ENCODE results near the gene ECT2L. TPM values are rescaled to one million over a fixed set of nuclear protein-coding genes. Genes with fewer than 3 reads are reported as not detected.

The ECT2L gene
- total RNA-seq, 1 donor from 2014 or later, result not detected

DNA sequence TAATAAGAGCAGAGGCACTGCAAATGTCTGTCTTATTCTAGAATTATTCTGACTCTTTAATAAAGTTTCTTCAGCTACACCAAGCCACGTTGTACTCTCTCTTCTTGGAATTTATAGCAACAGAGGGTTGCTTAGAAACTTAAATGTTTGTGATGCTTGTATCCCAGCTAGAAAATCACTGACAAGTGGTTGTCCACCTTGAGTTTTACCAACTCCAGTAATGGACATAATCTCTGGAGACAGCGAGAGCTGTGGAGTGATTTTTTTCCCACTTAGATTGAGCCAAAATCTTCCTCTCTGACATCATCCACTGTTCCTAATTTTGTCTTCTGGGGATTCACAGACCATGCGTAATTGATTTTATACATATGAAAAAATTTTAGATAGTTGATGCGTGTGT, 8.0 kb downstream of the ECT2L start:
- H3K36me3 Mint-ChIP-seq (ENCODE audit: insufficient read depth), result no peaks in the 10 kb centered on the region
- H3K4me3 Mint-ChIP-seq (ENCODE audit: low read depth), result no peak overlapping the region
- peaks cover 3% of the 10 kb centered on the region for H3K27me3 Mint-ChIP-seq
- TF ChIP-seq, protein P1, sequence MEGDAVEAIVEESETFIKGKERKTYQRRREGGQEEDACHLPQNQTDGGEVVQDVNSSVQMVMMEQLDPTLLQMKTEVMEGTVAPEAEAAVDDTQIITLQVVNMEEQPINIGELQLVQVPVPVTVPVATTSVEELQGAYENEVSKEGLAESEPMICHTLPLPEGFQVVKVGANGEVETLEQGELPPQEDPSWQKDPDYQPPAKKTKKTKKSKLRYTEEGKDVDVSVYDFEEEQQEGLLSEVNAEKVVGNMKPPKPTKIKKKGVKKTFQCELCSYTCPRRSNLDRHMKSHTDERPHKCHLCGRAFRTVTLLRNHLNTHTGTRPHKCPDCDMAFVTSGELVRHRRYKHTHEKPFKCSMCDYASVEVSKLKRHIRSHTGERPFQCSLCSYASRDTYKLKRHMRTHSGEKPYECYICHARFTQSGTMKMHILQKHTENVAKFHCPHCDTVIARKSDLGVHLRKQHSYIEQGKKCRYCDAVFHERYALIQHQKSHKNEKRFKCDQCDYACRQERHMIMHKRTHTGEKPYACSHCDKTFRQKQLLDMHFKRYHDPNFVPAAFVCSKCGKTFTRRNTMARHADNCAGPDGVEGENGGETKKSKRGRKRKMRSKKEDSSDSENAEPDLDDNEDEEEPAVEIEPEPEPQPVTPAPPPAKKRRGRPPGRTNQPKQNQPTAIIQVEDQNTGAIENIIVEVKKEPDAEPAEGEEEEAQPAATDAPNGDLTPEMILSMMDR (IDR thresholded peaks at IDR 0.05; ENCODE audit: unreplicated experiment), result no peak
- H3K9me3 Mint-ChIP-seq (ENCODE audit: low read depth), result no peaks in the 10 kb centered on the region
- no peak overlapping the region for H3K27ac Mint-ChIP-seq
- no peak for DNase-seq (ENCODE audit: low spot score, unreplicated experiment)
- no peaks in the 10 kb centered on the region for H3K4me1 Mint-ChIP-seq (ENCODE audit: low read depth)

DNA sequence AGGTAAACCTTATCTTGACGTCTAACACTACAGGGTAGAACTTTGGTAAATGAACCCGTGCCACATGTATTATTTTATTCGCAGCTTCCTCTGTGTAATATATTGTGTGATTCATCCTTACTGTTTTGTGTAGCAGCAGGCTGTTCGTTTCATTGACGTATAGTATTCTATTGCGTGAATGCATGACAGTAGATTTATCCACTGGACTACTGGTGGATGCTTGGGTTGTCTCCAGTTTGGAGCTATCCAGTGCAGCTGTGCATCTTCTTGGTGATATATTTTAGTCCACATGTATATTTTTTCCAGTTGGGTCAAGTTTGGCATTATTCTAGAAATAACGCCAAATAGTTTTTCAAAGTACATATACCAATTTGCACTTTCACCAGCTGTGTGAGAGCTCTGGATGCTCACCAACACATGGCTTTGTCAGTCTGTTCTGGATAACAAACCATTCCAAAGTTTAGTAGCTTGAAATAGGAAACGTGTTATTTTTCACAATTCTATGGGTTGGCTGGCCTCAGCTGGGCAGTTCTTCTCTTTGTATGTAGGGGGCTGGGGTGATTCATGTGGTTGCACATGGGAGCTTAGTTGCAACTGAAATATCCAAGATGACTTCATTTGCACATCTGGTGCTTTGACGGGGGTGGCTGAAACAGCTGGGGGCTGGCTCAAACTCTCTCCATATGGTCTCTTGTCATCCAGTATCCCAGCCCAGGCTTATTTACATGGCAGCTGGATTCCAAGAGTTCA, 9.3 kb downstream of the ECT2L start:
- TF ChIP-seq, protein P1 (IDR thresholded peaks at IDR 0.05; ENCODE audit: unreplicated experiment), result no peak
- H3K27ac Mint-ChIP-seq, result no peak overlapping the region
- peaks cover 3% of the 10 kb centered on the region for H3K27me3 Mint-ChIP-seq
- no peaks in the 10 kb centered on the region for H3K36me3 Mint-ChIP-seq (ENCODE audit: insufficient read depth)
- no peak overlapping the region for H3K4me3 Mint-ChIP-seq (ENCODE audit: low read depth)
- H3K9me3 Mint-ChIP-seq (ENCODE audit: low read depth), result no peaks in the 10 kb centered on the region
- DNase-seq (ENCODE audit: low spot score, unreplicated experiment), result no peak
- H3K4me1 Mint-ChIP-seq (ENCODE audit: low read depth), result no peaks in the 10 kb centered on the region

DNA sequence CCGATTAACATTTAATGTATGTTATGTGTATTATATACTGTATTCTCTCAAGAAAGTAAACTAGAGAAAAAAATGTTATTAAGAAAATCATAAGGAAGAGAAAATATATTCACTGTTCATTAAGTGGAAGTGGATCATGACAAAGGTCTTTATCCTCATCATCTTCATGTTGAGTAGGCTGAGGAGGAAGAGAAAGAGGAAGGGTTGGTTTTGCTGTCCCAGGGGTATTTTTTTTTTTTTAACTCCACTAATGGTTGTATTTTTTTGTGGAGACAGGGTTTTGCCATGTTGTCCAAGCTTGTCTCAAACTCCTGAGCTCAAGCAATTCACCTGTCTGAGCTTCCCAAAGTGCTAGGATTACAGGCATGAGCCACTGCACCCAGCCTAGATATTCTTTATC, 11.0 kb downstream of the ECT2L start:
- Mint-ChIP-seq H3K27me3 (peaks cover 3% of the 10 kb centered on the region), H3K36me3 (ENCODE audit: insufficient read depth) (no peaks in the 10 kb centered on the region), H3K4me1 (ENCODE audit: low read depth) (no peaks in the 10 kb centered on the region), H3K4me3 (ENCODE audit: low read depth) (no peak overlapping the region), H3K27ac (no peak overlapping the region), H3K9me3 (ENCODE audit: low read depth) (no peaks in the 10 kb centered on the region)
- DNase-seq (ENCODE audit: low spot score, unreplicated experiment), result no peak
- TF ChIP-seq, protein P1 (IDR thresholded peaks at IDR 0.05; ENCODE audit: unreplicated experiment), result no peak

DNA sequence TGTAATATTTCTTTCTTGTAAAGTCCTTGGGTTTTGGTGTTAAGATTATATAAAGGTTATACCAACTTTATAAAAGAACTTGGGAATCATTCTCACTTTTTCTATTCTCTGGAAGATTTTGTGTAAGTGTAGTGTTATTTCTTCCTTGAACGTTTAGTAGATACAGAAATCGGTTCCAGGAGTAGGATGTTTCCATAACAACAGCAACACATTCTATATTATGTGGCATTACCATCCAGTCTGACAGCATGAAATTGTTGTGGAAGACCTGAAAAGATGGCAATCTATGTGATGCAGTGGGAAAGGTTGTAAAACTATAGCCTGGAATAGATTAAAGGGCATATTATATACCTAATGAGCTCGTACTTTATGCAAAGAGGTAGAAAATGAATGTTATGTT, 13.8 kb downstream of the ECT2L start:
- TF ChIP-seq, protein P1 (IDR thresholded peaks at IDR 0.05; ENCODE audit: unreplicated experiment), result no peak
- Mint-ChIP-seq H3K9me3 (ENCODE audit: low read depth) (no peaks in the 10 kb centered on the region), H3K4me3 (ENCODE audit: low read depth) (no peak overlapping the region), H3K27me3 (peaks cover 3% of the 10 kb centered on the region), H3K27ac (no peak overlapping the region), H3K36me3 (ENCODE audit: insufficient read depth) (no peaks in the 10 kb centered on the region), H3K4me1 (ENCODE audit: low read depth) (peaks cover 11% of the 10 kb centered on the region)
- no peak for DNase-seq (ENCODE audit: low spot score, unreplicated experiment)

DNA sequence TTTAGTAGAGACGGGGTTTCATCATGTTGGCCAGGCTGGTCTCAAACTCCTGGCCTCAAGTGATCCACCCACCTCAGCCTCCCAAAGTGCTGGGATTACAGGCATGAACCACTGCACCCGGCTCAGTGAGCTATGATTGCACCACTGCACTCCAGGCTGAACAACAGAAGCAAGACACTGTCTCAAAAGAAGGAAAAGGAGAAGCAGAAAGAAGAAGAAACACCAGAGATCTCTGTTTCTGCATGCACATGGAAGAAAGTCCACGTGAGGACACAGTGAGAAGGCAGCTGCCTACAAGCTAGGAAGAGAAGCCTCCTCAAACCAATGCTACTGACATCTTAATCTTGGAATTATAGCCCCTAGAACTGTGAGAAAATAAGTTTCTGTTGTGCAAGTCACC, 16.0 kb downstream of the ECT2L start:
- H3K4me1 Mint-ChIP-seq (ENCODE audit: low read depth), result peaks cover 21% of the 10 kb centered on the region
- H3K9me3 Mint-ChIP-seq (ENCODE audit: low read depth), result no peaks in the 10 kb centered on the region
- H3K4me3 Mint-ChIP-seq (ENCODE audit: low read depth), result no peak overlapping the region
- no peak overlapping the region for H3K27ac Mint-ChIP-seq
- TF ChIP-seq, protein P1 (IDR thresholded peaks at IDR 0.05; ENCODE audit: unreplicated experiment), result no peak
- no peaks in the 10 kb centered on the region for H3K36me3 Mint-ChIP-seq (ENCODE audit: insufficient read depth)
- DNase-seq (ENCODE audit: low spot score, unreplicated experiment), result no peak
- H3K27me3 Mint-ChIP-seq, result peaks cover 6% of the 10 kb centered on the region

All from progenitor cell of endocrine pancreas (in vitro differentiated cells).